OCI-LY7 (cell line): ENCODE measurements around the gene EPHB3. TPM values are rescaled to one million over a fixed set of nuclear protein-coding genes. Genes with fewer than 3 reads are reported as not detected.

Source experiments
- BruUV-seq: library from RNA; stranded (reverse); fragments of 400-500 nt; replicated peaks from 2 replicates; lab custom pipeline; 2021; lab: Mats Ljungman, UMichigan
- CTCF ChIA-PET: fragments of 300-600 bp; sonication (Branson Sonifier 250); formaldehyde crosslinking; loops from one replicate; lab custom pipeline; 2022; ENCODE audit warnings: antibody characterized with exemption; ENCODE audit not compliant: unreplicated experiment; lab: Charles Lee
- POLR2A ChIA-PET: fragments of 300-600 bp; sonication (Branson Sonifier 250); formaldehyde crosslinking; loops from one replicate; lab custom pipeline; 2022; ENCODE audit warnings: antibody characterized with exemption; lab: Charles Lee
- DNase-seq: peaks from one replicate; pipeline ENCODE4 v3.0.0-alpha.2; 2015; ENCODE audit warnings: low spot score
- H2AFZ ChIP-seq: fragments of 200-600 bp; sonication (generic), shearing (Covaris generic); 2 replicates; pipeline ENCODE4 v1.6.1; 2014; ENCODE audit warnings: mild to moderate bottlenecking, antibody characterized with exemption, low read length, moderate library complexity
- H3K27ac ChIP-seq: fragments of 200-600 bp; sonication (generic); 2 replicates; pipeline ENCODE4 v1.5.1; 2014; ENCODE audit warnings: mixed run types, low read depth, mild to moderate bottlenecking, moderate library complexity, low read length, inconsistent platforms; ENCODE audit not compliant: poor library complexity, severe bottlenecking
- H3K36me3 ChIP-seq: fragments of 200-600 bp; sonication (generic); 2 replicates; pipeline ENCODE4 v1.6.1; 2014; ENCODE audit warnings: mild to moderate bottlenecking, antibody characterized with exemption, low read length, moderate library complexity, mixed read lengths; ENCODE audit not compliant: insufficient read depth
- H3K4me1 ChIP-seq: fragments of 200-600 bp; sonication (generic); 2 replicates; pipeline ENCODE4 v1.5.1; 2014; ENCODE audit warnings: mild to moderate bottlenecking, low read length; ENCODE audit not compliant: insufficient read depth, poor library complexity, severe bottlenecking
- H3K4me2 ChIP-seq: fragments of 200-600 bp; sonication (generic); 2 replicates; pipeline ENCODE4 v1.6.1; 2014; ENCODE audit warnings: mild to moderate bottlenecking, low read length
- H3K4me3 ChIP-seq: fragments of 200-600 bp; sonication (generic); 2 replicates; pipeline ENCODE4 v1.5.1; 2014; ENCODE audit warnings: mild to moderate bottlenecking, low read depth, low read length; ENCODE audit not compliant: poor library complexity, severe bottlenecking
- H3K79me2 ChIP-seq: fragments of 200-600 bp; sonication (generic); 2 replicates; pipeline ENCODE4 v1.6.1; 2016; ENCODE audit warnings: low read depth, mild to moderate bottlenecking, low read length, moderate library complexity, mixed read lengths; ENCODE audit not compliant: insufficient read depth
- H3K9me2 ChIP-seq: fragments of 200-600 bp; sonication (generic); 2 replicates; pipeline ENCODE4 v1.6.1; 2016; ENCODE audit warnings: mild to moderate bottlenecking, low read length, mixed read lengths; ENCODE audit not compliant: insufficient read depth
- H3K9me3 ChIP-seq: fragments of 200-600 bp; sonication (generic); 2 replicates; pipeline ENCODE4 v1.6.1; 2014; ENCODE audit warnings: mild to moderate bottlenecking, mixed run types, low read length, mixed read lengths
- H4K20me1 ChIP-seq: fragments of 200-600 bp; sonication (generic); 2 replicates; pipeline ENCODE4 v1.6.1; 2014; ENCODE audit warnings: mild to moderate bottlenecking, antibody characterized with exemption, low read length, moderate library complexity, mixed read lengths; ENCODE audit not compliant: insufficient read depth
- EZH2phosphoT487 ChIP-seq: fragments of 200-600 bp; sonication (generic); IDR thresholded peaks from 2 replicates; pipeline ENCODE4 v1.6.1; 2018; ENCODE audit warnings: low read depth, borderline replicate concordance, mild to moderate bottlenecking, mixed run types, antibody characterized with exemption, low read length, moderate library complexity, mixed read lengths
- intact Hi-C: fragments of 100-400 bp; cut with micrococcal nuclease; formaldehyde crosslinking; loops from one replicate; pipeline ENCODE4 v1.10.0; 2022; ENCODE audit not compliant: unreplicated experiment
- total RNA-seq, 2 experiments: library from RNA; depleted of rRNA in 1 of 2; stranded (reverse); fragments of >200 nt in 1 of 2; shearing (Covaris generic) in 1 of 2; gene quantifications; 2 replicates each; pipeline ENCODE4 v1.2.3, GENCODE V29; 2014 to 2022
- TF ChIP-seq, protein P1 (sequence below): fragments of 200-600 bp; sonication (generic); conservative IDR thresholded peaks from 2 replicates; pipeline ENCODE4 v1.5.1; 2014; ENCODE audit warnings: mild to moderate bottlenecking, antibody characterized with exemption, low read length, moderate library complexity, mixed read lengths

EPHB3 gene
- total RNA-seq, 2 experiments from 2014 or later, result not detected

DNA sequence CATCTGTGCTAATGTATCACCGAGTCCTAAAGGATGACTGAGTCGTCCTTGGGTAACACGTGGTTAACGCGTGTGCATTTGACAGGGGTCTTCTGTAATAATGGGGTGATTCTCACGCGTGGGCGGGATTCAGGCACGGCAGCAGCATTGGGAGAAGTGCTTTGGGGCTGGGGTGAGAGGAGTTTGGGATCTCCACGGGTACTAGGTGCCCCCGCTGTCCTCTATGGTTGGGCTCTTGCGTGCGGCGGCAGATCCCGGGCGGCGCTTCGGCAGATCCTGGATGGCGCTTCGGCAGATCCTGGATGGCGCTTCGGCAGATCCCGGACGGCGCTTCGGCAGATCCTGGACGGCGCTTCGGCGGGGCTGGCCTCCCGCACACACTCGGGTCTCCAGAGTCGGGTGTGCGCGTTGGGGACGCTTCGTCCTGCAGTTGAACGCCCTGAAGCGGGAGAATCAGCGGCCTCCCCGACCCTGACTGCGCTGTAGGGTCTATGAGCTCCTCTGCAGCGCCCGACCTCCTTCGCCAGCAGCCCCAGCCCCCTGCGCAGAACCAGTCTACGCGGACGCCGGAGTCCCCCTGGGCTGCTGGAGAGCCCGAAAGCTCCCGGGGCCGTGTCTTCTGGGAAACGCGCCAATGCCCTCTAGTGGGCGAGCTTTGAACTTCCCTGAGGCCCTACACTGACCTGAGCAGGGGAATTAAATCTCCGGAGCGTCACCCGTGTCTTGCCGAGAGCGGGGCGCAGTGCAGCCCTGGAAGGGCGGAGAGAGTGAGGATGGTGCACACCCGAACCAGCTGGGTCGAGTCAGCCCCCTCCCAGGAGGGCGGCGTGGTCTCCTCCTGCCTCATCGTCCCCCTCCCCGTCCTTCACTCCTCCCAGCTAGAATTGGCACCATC, 48.1 kb upstream of the EPHB3 start:
- Histone ChIP-seq H3K9me3 (no peaks in the 10 kb centered on the region), H3K9me2 (no peaks in the 10 kb centered on the region), H3K4me1 (no peaks in the 10 kb centered on the region), H3K36me3 (no peaks in the 10 kb centered on the region), H3K27ac (no peak overlapping the region), H3K4me3 (no peak overlapping the region), H3K4me2 (0 out of 2 replicates have a peak overlapping the region, but pooled peaks have one; percentile 33), H2AFZ (no peak overlapping the region), H3K79me2 (no peaks in the 10 kb centered on the region), H4K20me1 (no peaks in the 10 kb centered on the region; the same call in 1 of the 2 replicates)
- intact Hi-C loops, result loop anchor here (1.0 to 2.0 kb wide), 2 partner anchors 96 to 143 kb away; no protein-coding TSS in a partner anchor
- peak; percentile 65 for DNase-seq
- BruUV-seq, result no TSS peak
- POLR2A ChIA-PET, result interaction anchor here (1.2 to 1.5 kb wide), 2 partner anchors 39 to 136 kb away, joined by 3 to 4 read pairs; no protein-coding TSS in a partner anchor
- no peak for TF ChIP-seq EZH2phosphoT487
- TF ChIP-seq, protein P1, sequence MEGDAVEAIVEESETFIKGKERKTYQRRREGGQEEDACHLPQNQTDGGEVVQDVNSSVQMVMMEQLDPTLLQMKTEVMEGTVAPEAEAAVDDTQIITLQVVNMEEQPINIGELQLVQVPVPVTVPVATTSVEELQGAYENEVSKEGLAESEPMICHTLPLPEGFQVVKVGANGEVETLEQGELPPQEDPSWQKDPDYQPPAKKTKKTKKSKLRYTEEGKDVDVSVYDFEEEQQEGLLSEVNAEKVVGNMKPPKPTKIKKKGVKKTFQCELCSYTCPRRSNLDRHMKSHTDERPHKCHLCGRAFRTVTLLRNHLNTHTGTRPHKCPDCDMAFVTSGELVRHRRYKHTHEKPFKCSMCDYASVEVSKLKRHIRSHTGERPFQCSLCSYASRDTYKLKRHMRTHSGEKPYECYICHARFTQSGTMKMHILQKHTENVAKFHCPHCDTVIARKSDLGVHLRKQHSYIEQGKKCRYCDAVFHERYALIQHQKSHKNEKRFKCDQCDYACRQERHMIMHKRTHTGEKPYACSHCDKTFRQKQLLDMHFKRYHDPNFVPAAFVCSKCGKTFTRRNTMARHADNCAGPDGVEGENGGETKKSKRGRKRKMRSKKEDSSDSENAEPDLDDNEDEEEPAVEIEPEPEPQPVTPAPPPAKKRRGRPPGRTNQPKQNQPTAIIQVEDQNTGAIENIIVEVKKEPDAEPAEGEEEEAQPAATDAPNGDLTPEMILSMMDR, result peak; percentile 75
- CTCF ChIA-PET, result interaction anchor here (2.2 kb wide), 1 partner anchor 142 kb away, joined by 9 read pairs; no protein-coding TSS in a partner anchor

DNA sequence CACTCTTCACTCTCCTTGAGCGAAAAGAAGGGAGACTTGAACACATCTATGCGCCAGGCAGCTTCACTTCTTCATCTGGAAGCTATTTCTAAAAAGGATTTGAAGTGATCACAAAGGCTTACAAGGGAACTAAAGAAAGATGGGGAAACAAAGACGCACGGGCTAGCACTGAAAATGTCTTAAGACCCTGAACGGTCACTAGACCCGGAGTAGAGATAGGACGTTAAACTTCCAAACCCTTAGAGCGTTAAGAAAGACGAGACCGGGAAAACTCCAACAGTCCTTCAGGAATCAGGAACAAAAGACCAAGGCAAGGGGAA, 47.5 kb upstream of the EPHB3 start:
- no peaks in the 10 kb centered on the region; the same call in 1 of the 2 replicates for H4K20me1 ChIP-seq
- TF ChIP-seq, protein P1, result no peak
- TF ChIP-seq EZH2phosphoT487, result no peak
- no peak overlapping the region for H3K4me3 ChIP-seq
- H3K4me2 ChIP-seq, result 0 out of 2 replicates have a peak overlapping the region, but pooled peaks have one; percentile 33
- POLR2A ChIA-PET, result interaction anchor here (1.2 to 1.5 kb wide), 2 partner anchors 40 to 137 kb away, joined by 3 to 4 read pairs; no protein-coding TSS in a partner anchor
- H3K9me3 ChIP-seq, result no peaks in the 10 kb centered on the region
- BruUV-seq, result no TSS peak
- no peak for DNase-seq
- CTCF ChIA-PET, result interaction anchor here (2.2 kb wide), 1 partner anchor 142 kb away, joined by 9 read pairs; no protein-coding TSS in a partner anchor
- no peak overlapping the region for H2AFZ ChIP-seq
- no peaks in the 10 kb centered on the region for H3K9me2 ChIP-seq
- H3K79me2 ChIP-seq, result no peaks in the 10 kb centered on the region
- no peak overlapping the region for H3K27ac ChIP-seq
- no peaks in the 10 kb centered on the region for H3K36me3 ChIP-seq
- intact Hi-C loops, result no loop called here
- H3K4me1 ChIP-seq, result no peaks in the 10 kb centered on the region
